ENCODE results near the gene BMAL1. TPM values are rescaled to one million over a fixed set of nuclear protein-coding genes. Genes with fewer than 3 reads are reported as not detected.
A peak's percentile ranks its signal among the peaks of the same experiment; 100 is the strongest.
"Not testable (repeated sequence)": the region's sequence is repeated elsewhere in the genome, so short reads cannot be mapped to it uniquely, and the experiment has no call there.

BMAL1 gene
- polyA plus RNA-seq, 3 donors: 9.2 to 12.1 (median 11.7) TPM

GRCh38 chr11:13355191-13355590 lies 77.6 kb downstream of the BMAL1 start:
- no peak for DNase-seq (ENCODE audit: extremely low read depth in 1 of 11, low read depth in 9 of 11, low spot score in 4 of 11)

GRCh38 chr11:13357232-13357631 lies 79.6 kb downstream of the BMAL1 start:
- DNase-seq (ENCODE audit: extremely low read depth in 1 of 11, low read depth in 9 of 11, low spot score in 4 of 11): no peak

GRCh38 chr11:13358596-13359270 lies 81.1 kb downstream of the BMAL1 start:
- DNase-seq (ENCODE audit: extremely low read depth in 1 of 11, low read depth in 9 of 11, low spot score in 4 of 11): no peak

GRCh38 chr11:13362596-13363109 lies 85.1 kb downstream of the BMAL1 start:
- DNase-seq (ENCODE audit: extremely low read depth in 1 of 11, low read depth in 9 of 11, low spot score in 4 of 11): no peak

GRCh38 chr11:13364388-13364787 lies 86.8 kb downstream of the BMAL1 start:
- no peak for DNase-seq (ENCODE audit: extremely low read depth in 1 of 11, low read depth in 9 of 11, low spot score in 4 of 11)

- DNase-seq (ENCODE audit: extremely low read depth in 1 of 11, low read depth in 9 of 11, low spot score in 4 of 11): no peak
These were observed 88.9 kb downstream of the BMAL1 start for GRCh38 chr11:13366266-13367026.

GRCh38 chr11:13367115-13367514 lies 89.5 kb downstream of the BMAL1 start:
- no peak for DNase-seq (ENCODE audit: extremely low read depth in 1 of 11, low read depth in 9 of 11, low spot score in 4 of 11)

- DNase-seq (ENCODE audit: extremely low read depth in 1 of 11, low read depth in 9 of 11, low spot score in 4 of 11): no peak
These were observed 90.5 kb downstream of the BMAL1 start for GRCh38 chr11:13368041-13368446.

- DNase-seq (ENCODE audit: extremely low read depth in 1 of 11, low read depth in 9 of 11, low spot score in 4 of 11): no peak
These were observed 95.6 kb downstream of the BMAL1 start for GRCh38 chr11:13373216-13373615.

GRCh38 chr11:13375798-13376197 lies 98.2 kb downstream of the BMAL1 start:
- no peak for DNase-seq (ENCODE audit: extremely low read depth in 1 of 11, low read depth in 9 of 11, low spot score in 4 of 11)

GRCh38 chr11:13376402-13376801 lies 98.8 kb downstream of the BMAL1 start:
- DNase-seq (ENCODE audit: extremely low read depth in 1 of 11, low read depth in 9 of 11, low spot score in 4 of 11): no peak

GRCh38 chr11:13376838-13377237 lies 99.2 kb downstream of the BMAL1 start:
- no peak for DNase-seq (ENCODE audit: extremely low read depth in 1 of 11, low read depth in 9 of 11, low spot score in 4 of 11)

GRCh38 chr11:13378316-13378715 lies 100.7 kb downstream of the BMAL1 start:
- DNase-seq (ENCODE audit: extremely low read depth in 1 of 11, low read depth in 9 of 11, low spot score in 4 of 11): no peak

- no peak for DNase-seq (ENCODE audit: extremely low read depth in 1 of 11, low read depth in 9 of 11, low spot score in 4 of 11)
These were observed 103.1 kb downstream of the BMAL1 start for GRCh38 chr11:13380731-13381130.

- DNase-seq (ENCODE audit: extremely low read depth in 1 of 11, low read depth in 9 of 11, low spot score in 4 of 11): no peak
These were observed 105.2 kb downstream of the BMAL1 start for GRCh38 chr11:13382751-13383150.

GRCh38 chr11:13384908-13385640 lies 107.5 kb downstream of the BMAL1 start:
- peak in 10 of 11 donors; percentile 19 to 45 (median 28) for DNase-seq (ENCODE audit: extremely low read depth in 1 of 11, low read depth in 9 of 11, low spot score in 4 of 11)

GRCh38 chr11:13386567-13386966 lies 109.0 kb downstream of the BMAL1 start:
- no peak for DNase-seq (ENCODE audit: extremely low read depth in 1 of 11, low read depth in 9 of 11, low spot score in 4 of 11)

GRCh38 chr11:13388741-13389140 lies 111.2 kb downstream of the BMAL1 start:
- no peak for DNase-seq (ENCODE audit: extremely low read depth in 1 of 11, low read depth in 9 of 11, low spot score in 4 of 11)

- peak in 2 of 11 donors; percentile 11 to 18 for DNase-seq (ENCODE audit: extremely low read depth in 1 of 11, low read depth in 9 of 11, low spot score in 4 of 11)
These were observed 113.6 kb downstream of the BMAL1 start for GRCh38 chr11:13391217-13391616.

- DNase-seq (ENCODE audit: extremely low read depth in 1 of 11, low read depth in 9 of 11, low spot score in 4 of 11): not testable (repeated sequence)
These were observed 120.7 kb downstream of the BMAL1 start for GRCh38 chr11:13398335-13398734.
